ENCODE results near the gene MPPED1. TPM values are rescaled to one million over a fixed set of nuclear protein-coding genes. Genes with fewer than 3 reads are reported as not detected.
A peak's percentile ranks its signal among the peaks of the same experiment; 100 is the strongest.

Gene MPPED1, protein sequence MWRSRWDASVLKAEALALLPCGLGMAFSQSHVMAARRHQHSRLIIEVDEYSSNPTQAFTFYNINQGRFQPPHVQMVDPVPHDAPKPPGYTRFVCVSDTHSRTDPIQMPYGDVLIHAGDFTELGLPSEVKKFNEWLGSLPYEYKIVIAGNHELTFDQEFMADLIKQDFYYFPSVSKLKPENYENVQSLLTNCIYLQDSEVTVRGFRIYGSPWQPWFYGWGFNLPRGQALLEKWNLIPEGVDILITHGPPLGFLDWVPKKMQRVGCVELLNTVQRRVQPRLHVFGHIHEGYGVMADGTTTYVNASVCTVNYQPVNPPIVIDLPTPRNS
- 0.18 TPM for total RNA-seq (ENCODE audit: unreplicated experiment)
- long read RNA-seq: 0 reads

DNA sequence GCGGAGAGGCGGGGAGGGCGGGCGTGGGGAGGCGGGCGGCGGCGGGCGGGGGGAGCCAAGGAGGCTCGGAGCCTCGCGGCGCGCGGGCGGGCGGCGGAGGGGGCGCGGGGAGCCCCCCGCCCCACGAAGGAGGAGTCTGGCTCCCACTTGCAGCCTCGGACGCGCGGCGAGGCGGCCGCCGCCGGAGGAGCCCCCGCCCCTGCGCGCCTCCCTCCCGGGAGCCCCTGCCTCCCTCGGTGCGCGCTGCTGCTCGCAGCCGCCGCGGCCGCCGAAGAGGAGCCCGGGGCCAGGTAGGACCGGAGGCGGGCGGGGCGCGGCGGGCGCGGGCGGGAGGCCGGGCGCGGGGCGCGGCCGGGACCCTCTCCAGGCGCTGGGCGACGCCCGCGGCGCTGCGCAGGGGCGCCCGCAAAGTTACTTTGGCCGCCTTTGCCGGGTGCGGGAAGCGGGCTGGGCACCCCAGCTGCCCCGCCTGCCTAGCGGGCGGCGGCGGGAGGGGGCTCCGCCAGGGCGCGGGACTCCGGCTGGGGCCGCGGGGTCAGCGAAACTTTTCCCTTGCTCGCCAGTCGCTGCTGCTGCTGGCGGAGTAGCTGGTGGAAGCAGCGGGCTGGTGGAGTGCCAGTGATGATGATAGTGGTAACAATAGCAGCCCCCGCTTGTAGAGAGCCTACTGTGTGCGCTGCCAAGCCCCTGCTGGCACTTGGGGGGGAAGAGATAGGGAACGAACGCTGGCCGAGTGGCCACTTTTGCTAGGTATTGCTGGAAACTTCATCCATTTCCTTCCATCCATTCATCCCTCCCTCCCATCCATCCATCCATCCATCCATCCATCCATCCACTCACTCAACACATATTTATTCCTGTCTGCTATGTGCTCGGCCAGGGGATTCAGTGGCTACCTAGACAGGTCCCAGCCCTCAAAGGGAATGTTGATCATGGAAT is at the start of gene MPPED1:
Gene MPPED1, plus strand, starts transcription at position 146 of the 939 bp plus-strand sequence. CDS start 12,972 bp downstream, outside the sequence.
- H3K27ac Mint-ChIP-seq (ENCODE audit: unreplicated experiment): no peak within 1 kb of the TSS
- TF ChIP-seq, protein P1, sequence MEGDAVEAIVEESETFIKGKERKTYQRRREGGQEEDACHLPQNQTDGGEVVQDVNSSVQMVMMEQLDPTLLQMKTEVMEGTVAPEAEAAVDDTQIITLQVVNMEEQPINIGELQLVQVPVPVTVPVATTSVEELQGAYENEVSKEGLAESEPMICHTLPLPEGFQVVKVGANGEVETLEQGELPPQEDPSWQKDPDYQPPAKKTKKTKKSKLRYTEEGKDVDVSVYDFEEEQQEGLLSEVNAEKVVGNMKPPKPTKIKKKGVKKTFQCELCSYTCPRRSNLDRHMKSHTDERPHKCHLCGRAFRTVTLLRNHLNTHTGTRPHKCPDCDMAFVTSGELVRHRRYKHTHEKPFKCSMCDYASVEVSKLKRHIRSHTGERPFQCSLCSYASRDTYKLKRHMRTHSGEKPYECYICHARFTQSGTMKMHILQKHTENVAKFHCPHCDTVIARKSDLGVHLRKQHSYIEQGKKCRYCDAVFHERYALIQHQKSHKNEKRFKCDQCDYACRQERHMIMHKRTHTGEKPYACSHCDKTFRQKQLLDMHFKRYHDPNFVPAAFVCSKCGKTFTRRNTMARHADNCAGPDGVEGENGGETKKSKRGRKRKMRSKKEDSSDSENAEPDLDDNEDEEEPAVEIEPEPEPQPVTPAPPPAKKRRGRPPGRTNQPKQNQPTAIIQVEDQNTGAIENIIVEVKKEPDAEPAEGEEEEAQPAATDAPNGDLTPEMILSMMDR (IDR thresholded peaks at IDR 0.05; ENCODE audit: unreplicated experiment): no peak
- H3K9me3 Mint-ChIP-seq (ENCODE audit: unreplicated experiment): no peaks in the 10 kb centered on the region

DNA sequence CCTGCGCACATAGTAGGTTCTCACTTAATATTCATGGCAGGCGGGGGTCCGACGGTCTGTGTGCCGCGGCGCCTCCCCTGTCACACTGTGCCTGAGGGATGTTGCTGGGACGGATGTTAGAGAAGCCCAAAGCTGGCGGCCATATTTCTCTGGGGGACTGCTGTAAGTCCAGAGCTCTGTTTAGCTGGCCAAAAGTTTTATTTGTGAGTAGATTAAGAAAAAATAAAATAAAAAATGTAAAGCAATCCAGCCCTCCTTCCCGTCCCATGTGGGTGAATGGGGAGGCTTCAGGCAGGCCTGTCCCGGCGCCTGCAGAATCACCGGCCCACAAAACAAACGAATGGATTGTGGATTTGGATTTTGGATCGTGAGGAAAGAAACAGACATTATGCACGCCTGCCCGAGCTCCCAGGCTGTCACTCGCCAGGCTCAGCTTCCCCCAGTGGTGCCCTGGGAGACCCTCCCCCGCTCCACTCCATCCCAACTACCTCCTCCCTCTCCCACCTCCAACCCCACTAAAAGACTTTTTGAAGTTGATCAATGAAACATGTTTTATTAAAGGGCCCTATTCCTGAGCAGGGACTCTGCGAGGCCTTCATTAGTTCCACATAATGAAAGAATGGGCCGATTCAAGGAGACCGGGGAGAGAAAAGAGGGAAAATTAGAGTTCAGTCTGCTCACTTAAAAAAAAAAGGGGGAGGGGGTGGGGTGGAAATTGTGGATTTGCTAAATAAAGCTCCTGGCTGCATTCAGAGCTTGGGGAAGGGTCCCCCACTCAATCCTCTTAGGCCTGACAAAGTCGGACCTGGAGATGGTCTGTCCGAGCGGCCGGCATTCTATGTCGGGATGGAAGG is 48.3 kb upstream of the MPPED1 start:
- H3K27ac Mint-ChIP-seq (ENCODE audit: unreplicated experiment): no peak overlapping the region

More for the DNA sequence above, at the start of gene MPPED1:
- H3K4me1 Mint-ChIP-seq (ENCODE audit: unreplicated experiment): no peaks in the 10 kb centered on the region
- DNase-seq (ENCODE audit: low spot score): no peak
- H3K27me3 Mint-ChIP-seq (ENCODE audit: unreplicated experiment): peaks cover 24% of the 10 kb centered on the region
- H3K36me3 Mint-ChIP-seq (ENCODE audit: low read depth, unreplicated experiment): no peaks in the 10 kb centered on the region
- H3K4me3 Mint-ChIP-seq (ENCODE audit: unreplicated experiment): peak within 1 kb of the TSS; percentile 70

DNA sequence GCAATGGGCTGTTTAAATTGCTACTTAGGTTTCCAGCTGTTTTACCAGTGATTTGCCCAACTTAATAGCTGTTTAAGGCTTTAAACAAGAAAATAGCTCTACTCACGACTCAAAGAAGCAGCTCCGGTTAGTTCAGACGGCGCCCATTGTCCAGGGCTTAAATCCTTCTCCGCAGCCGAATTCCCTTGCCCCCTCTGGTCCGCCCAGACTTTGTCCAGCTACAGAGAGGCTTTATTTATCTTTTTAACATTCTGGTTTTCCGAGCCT is 47.7 kb upstream of the MPPED1 start:
- no peaks in the 10 kb centered on the region for H3K4me1 Mint-ChIP-seq (ENCODE audit: unreplicated experiment)
- H3K27me3 Mint-ChIP-seq (ENCODE audit: unreplicated experiment): peaks cover 5% of the 10 kb centered on the region
- no peak overlapping the region for H3K27ac Mint-ChIP-seq (ENCODE audit: unreplicated experiment)
- TF ChIP-seq, protein P1 (IDR thresholded peaks at IDR 0.05; ENCODE audit: unreplicated experiment): no peak
- no peak for DNase-seq (ENCODE audit: low spot score)
- H3K9me3 Mint-ChIP-seq (ENCODE audit: unreplicated experiment): no peaks in the 10 kb centered on the region
- no peak overlapping the region for H3K4me3 Mint-ChIP-seq (ENCODE audit: unreplicated experiment)
- no peaks in the 10 kb centered on the region for H3K36me3 Mint-ChIP-seq (ENCODE audit: low read depth, unreplicated experiment)

More for the DNA sequence above, 48.3 kb upstream of the MPPED1 start:
- Mint-ChIP-seq H3K4me3 (ENCODE audit: unreplicated experiment) (no peak overlapping the region), H3K36me3 (ENCODE audit: low read depth, unreplicated experiment) (no peaks in the 10 kb centered on the region), H3K27me3 (ENCODE audit: unreplicated experiment) (peaks cover 5% of the 10 kb centered on the region), H3K9me3 (ENCODE audit: unreplicated experiment) (no peaks in the 10 kb centered on the region), H3K4me1 (ENCODE audit: unreplicated experiment) (no peaks in the 10 kb centered on the region)
- TF ChIP-seq, protein P1 (IDR thresholded peaks at IDR 0.05; ENCODE audit: unreplicated experiment): no peak
- DNase-seq (ENCODE audit: low spot score): no peak

DNA sequence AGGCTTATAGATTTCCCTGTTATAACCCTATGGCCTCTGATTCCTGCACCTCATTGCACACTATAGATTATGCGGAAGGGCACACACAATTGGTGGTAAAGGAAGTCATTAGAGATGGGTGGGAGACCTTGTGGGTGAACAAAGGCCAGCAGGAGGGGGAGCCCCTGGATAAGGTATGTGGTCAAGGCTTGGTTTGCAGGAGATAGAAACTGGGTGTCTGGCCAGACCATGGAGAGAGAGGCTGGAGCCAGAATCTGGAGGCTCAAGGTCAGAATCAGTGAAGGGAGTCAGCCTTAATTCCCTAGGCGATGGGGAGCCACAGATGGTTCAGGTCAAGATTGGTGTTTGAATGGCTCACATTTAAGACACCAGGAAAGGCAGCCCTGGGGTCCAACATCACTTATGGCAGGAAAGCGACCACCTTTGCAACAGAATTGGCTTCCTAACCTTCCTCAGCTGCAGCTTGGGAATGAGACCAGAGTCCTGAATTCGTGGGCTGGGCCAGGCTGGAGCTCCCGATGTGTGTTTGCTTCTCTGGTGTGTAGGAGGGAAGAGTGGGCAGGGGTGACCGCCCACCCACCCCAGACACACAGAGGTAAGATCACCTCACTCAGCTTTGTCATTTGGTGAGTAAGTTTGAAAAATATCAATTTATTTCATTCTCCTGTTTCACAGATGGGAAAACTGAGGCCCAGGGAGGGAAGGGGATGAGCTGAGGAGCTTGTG is 45.9 kb upstream of the MPPED1 start:
- DNase-seq (ENCODE audit: low spot score): no peak
- Mint-ChIP-seq H3K4me1 (ENCODE audit: unreplicated experiment) (peaks cover 3% of the 10 kb centered on the region), H3K27me3 (ENCODE audit: unreplicated experiment) (peaks cover 6% of the 10 kb centered on the region), H3K4me3 (ENCODE audit: unreplicated experiment) (no peak overlapping the region), H3K27ac (ENCODE audit: unreplicated experiment) (no peak overlapping the region), H3K36me3 (ENCODE audit: low read depth, unreplicated experiment) (no peaks in the 10 kb centered on the region), H3K9me3 (ENCODE audit: unreplicated experiment) (no peaks in the 10 kb centered on the region)
- TF ChIP-seq, protein P1 (IDR thresholded peaks at IDR 0.05; ENCODE audit: unreplicated experiment): no peak

Data from endothelial cell (in vitro differentiated cells).